ENCODE measurements around the gene CASP9.
"Not testable (repeated sequence)": the region's sequence is repeated elsewhere in the genome, so short reads cannot be mapped to it uniquely, and the experiment has no call there.

CASP9 gene

DNA sequence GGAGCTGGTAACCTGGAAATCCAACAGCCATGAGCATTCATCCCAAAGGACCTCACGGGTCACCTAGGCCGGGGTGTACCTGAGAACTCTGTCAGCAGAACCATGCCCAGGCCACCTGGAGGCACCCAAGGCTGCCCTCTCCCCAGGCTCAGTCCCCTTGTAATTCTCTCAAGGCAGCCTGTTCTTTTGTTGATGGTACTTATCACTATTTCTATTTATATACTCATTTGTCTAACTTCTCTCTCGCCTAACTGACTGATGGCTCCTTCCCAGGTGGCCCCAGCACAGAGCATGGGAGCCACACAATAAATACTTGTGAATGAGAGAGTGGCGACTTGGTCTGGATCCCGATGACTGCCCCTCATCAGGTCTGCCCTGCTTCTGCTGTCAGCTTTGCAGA, 16.7 kb downstream of the CASP9 start:
- intact Hi-C loops (cut with DNase I): no loop called here
- peak in 1 of 42 donors; percentile 7 for DNase-seq

DNA sequence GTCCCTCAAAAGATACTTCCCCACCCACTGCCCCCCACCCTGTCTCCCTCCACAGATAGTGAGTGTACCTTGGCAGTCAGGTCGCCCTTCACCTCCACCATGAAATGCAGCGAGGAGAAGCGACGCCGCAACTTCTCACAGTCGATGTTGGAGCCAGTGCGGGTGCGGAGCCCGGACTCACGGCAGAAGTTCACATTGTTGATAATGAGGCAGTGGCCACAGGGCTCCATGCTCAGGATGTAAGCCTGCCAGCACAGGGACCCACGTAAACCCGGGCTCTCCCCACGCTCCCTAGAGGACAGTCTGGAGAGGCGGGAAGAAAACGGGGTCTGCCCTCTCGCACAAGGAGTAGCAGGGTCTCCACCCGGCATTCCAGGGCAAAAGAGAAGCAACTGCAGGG, 17.2 kb downstream of the CASP9 start:
- intact Hi-C loops (cut with DNase I): no loop called here

DNA sequence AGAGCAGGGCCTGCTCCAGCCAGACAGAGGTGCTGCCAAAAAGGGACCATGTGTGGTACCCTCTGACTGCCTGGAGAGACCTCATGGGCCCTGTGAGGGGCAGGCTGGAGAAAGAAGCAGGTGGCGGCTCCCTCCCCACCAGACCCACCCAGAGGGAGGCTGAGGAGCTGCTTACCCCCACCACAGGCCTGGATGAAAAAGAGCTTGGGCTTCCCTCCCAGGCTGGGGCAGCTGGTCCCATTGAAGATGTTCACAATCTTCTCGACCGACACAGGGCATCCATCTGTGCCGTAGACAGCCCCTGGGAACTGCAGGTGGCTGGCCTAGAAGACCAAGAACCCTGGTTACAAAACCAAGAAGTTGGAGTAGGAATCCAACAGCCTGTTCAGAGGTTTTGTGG, 19.6 kb downstream of the CASP9 start:
- intact Hi-C loops (cut with DNase I): no loop called here
- no peak for DNase-seq

More for the DNA sequence above, 17.2 kb downstream of the CASP9 start:
- no peak for DNase-seq

DNA sequence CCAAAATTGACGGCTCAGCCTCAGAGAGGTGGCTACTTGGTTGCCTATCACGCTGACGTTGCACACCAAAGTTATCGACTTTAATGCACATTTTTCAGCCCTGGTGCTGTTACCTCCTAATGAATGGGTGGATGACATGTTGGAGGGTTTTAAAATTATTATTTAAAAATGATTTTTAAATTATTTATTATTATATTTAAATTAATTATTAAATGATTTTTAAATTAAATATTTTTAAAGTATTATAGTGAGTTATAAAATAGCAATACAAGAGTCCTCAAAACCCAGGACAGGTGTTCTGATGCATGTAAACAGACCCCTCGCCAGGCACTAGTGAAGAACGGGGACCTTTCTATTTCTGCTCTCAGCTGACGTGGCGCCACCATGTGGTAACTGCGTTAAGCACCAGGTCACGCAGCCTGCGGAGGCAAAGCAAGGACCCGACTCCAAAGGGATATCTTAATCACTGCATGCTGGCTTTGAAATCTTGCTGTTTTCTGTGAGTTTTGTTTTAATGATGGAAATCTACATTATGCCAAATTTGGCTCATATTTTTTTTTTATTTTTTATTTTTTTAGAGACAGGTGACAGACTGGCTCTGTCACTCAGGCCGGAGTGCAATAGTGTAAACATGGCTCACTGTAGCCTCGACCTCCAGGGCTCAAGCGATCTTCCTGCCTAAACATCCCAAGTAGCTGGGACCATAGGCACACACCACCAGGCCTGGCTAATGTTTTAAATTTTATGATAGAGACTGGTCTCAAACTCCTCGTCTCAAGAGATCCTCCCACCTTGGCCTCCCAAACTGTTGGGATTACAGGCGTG, 22.6 kb downstream of the CASP9 start:
- DNase-seq: peak in 40 of 42 donors; percentile 14 to 79 (median 50)
- intact Hi-C loops (cut with DNase I): no loop called here

DNA sequence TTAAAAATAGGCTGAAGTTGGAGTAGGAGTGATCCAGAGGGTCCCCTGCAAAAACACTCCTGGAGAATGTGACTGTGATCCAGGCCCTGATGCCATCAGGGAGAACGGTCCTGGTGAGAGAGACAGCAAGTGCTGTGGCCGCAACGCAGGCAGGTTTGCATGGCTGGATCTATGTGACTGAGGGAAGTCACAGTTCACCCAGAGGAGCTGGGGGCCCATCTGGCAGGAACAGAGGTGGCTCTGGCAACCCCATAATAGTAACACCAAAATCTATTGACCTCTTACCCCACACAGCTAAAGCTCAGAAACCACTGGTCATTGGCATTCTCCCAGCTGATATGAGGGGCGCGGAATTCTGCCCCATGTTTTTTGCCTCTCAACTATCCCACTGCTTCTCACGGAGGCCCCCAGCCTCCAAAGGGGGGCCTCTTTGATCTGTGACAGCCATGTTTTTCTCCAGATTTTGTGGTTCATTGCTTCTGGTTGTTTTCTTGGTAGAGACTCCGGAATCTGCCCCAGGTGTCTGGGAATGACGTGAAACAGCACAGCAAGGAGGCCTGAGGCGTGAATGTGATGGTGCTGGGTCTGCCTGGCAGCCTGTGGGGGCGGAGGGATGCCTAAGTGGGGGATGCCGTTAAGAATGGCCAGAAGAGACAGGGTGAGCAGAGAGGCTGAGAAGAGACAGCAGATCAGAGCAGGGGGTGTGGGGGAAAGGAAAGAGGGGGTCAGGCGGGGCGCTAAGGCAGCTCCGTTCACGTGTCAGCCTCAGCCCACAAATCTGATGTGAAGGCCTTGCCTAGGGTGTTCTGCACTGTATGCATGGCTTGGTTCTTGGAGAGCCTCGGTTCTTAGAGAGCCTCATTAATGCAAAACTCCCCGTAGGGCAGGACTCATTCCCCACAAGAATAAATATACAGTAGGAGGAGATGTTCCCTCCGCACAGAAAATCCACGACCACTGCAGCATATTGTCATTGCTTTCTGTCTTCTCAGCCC, 23.5 kb downstream of the CASP9 start:
- intact Hi-C loops (cut with DNase I): no loop called here
- no peak for DNase-seq

DNA sequence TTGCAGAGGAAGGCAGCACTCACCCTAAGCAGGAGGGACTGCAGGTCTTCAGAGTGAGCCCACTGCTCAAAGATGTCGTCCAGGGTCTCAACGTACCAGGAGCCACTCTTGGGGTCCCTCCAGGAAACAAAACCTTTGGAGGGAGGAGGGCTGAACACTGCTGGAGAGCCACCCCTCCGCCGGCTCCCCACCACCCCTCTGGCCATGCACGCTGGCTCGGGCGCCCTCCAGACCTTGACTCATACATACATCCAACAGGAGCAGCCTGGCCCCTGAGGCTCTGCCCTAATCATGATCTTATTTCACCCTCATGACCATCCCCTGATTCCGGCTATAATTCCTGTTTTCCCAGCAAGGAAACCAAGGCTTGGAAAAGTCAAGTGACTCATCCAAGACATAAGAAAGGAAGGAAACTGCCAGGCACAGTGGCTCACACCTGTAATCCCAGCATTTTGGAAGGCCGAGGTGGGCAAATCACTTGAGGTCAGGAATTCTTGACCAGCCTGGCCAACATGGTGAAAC, 30.1 kb downstream of the CASP9 start:
- no peak for DNase-seq

DNA sequence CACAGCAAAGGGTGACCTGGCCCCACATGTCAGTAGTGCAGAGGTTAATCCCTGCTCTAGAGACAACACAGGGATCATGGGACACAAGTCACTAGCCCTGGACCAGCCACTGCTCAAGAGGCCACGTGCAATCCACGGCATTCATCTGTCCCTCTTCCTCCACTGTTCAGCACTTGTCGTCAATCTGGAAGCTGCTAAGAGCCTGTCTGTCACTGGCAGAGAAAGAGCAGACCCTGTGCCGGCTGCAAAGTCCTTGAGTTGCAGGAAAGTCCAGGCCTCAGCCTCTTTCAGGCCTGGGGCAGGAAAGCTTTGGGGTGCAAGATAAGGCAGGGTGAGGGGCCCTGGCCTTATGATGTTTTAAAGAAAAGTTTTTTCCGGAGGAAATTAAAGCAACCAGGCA, 31.4 kb downstream of the CASP9 start:
- no peak for DNase-seq
- intact Hi-C loops (cut with DNase I): no loop called here

More for the DNA sequence above, 30.1 kb downstream of the CASP9 start:
- intact Hi-C loops (cut with DNase I): no loop called here

DNA sequence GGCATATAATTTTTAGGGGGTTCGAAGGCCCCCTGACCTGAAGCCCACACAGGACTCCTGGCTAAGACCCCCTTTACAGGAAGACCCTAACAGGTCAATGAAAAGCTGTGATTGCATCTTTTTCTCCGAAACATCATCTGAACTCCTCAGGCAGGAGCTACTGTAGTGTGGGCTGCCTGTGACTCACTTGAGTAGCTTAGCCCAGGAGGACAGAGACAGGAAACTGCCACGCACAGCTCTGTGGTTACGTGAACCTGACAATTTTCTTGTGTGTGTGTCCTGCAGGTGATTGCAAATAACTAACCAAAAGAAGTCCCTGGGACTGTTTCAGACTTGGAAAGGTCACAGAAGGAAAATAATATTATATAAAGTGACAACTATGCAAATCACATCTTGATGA, 33.0 kb downstream of the CASP9 start:
- DNase-seq: peak in 30 of 42 donors; percentile 3 to 75 (median 42)
- intact Hi-C loops (cut with DNase I): not testable (repeated sequence)

DNA sequence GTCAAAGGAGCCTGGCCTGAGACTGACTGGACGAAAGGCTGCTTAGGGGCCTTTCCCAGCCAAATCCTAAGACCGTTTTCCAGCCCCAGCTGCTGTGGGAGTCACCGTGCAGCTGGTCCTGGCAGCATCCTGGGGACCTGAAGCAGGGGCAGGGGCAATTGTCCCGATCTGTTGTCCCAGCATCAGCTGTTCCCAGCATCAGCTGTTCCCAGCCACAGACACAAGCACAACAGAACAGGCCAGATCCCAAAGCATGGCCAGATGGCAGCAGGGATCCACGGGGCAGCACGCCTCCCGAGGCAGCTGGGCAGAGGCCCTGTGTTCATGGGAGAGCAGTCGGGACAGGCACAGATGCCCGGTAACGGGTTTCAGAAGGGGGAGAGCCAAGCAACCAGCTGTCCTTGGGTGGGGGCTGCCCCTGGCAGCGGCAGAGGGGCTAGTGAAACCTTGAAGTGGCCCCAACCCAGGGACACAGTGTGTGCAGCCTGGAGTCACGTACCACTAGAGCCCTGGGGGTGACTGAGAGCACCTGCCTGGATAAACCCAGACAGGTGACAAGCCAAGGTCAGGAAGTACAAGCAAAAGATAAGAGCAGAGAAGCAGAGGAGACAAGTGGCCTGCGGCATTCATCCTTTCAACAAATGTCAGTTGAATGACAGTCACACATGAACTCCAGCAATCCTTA, 34.8 kb downstream of the CASP9 start:
- intact Hi-C loops (cut with DNase I): no loop called here
- DNase-seq: peak in 40 of 42 donors; percentile 9 to 80 (median 43)

DNA sequence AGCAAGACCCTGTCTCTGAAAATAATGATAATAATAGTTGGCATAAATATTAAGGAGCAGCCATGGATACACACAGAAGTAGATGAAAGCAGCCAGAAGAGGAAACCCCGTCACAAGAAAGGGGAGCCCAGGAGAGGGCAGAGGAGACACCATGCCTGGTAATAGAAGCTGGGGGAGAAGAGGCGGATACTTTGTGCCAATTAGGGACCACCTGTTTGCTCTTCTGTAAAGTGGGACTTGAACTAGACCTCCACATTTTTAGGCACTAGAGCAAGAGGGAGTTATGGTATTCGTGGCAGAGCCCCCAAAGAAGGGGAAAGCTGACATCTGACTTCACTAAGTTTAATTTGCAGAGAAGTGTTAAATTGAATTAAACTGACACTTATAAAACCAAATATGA, 35.6 kb downstream of the CASP9 start:
- DNase-seq: no peak
- intact Hi-C loops (cut with DNase I): no loop called here

DNA sequence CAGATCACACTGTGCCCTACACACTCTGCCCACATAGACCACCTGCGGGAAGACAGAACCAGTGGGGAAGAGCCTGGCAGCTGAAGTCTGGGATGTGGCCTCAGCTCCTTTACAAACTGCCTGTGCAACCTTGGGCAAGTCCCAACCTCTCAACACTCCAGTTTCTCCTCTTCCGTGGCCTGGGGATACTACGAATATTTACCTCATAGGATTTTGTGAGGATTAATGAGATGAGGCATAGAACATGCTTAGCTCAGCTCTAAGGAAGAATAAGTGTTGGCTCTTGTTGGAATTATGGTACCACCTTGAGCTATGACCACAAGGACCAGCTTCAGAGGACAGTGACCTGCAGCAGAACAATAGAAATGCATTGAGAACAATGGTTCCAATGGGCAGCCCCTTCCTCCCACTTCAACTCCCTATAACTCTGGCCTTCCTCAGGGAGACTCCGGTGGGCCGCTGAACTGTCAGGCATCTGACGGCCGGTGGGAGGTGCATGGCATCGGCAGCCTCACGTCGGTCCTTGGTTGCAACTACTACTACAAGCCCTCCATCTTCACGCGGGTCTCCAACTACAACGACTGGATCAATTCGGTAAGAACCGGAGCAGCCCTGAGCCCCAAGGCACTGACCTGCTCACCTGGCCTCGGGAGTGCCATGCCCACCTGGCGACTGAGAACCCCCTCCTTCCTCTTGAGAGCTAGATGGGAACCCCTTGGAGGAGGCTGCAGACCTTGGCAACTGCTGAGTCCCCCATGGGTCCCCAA, 37.0 kb downstream of the CASP9 start:
- intact Hi-C loops (cut with DNase I); DNase-seq: not testable (repeated sequence)

DNA sequence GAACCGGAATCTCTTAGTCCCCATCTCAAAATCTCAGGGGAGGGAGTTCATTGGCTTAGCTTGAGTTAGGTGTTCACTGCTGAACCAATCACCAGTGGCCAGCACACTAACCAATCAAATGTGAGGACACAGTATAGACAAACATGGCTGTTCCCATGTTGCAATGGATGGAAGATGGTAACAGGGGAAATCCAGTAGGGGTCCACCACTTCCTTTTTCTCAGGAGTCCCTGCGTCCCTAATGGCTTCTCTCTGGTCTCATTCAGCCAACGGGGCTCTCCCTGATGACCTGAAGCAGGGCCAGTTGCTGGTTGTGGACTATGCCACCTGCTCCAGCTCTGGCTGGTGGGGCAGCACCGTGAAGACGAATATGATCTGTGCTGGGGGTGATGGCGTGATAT, 38.4 kb downstream of the CASP9 start:
- intact Hi-C loops (cut with DNase I): no loop called here
- DNase-seq: no peak

DNA sequence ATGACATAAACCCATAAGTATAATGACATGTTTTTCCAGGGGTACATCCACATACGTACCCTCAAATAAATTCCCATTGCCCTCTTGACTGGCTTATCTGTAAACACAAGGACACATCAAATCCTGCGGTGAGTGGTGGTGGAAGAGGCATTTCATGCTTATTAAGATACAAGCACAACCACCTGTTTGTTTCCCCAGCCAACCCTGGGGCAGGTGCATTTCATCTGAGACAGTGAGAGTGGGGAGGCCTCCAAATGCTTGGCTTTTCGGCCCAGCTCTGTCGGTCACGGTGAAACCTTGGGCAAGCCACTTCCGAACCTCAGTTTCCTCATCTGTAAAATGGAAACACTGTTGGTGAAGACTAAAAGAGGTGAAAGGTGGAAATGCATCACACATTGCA, 39.6 kb downstream of the CASP9 start:
- intact Hi-C loops (cut with DNase I): not testable (repeated sequence)

DNA sequence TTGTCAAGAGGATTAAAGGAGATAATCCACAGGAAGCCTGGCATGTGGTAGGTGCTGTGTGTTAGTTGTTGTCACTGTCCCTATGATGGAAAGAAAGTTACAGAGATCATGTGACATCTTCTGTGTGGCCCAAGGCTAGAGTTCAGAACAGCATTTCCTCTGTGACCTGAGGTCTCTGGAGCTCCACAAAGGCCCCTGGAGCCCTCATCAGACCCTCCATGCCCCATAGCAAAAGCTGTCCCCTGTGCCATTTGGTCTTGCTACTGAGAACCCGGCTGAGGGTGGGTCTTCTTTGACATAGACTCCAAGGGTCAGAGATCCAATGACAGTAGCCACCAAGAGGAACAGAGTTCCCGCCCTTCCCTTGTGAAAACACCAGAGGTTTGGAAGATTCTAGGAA, 40.0 kb downstream of the CASP9 start:
- DNase-seq: no peak

More for the DNA sequence above, 39.6 kb downstream of the CASP9 start:
- DNase-seq: not testable (repeated sequence)

DNA sequence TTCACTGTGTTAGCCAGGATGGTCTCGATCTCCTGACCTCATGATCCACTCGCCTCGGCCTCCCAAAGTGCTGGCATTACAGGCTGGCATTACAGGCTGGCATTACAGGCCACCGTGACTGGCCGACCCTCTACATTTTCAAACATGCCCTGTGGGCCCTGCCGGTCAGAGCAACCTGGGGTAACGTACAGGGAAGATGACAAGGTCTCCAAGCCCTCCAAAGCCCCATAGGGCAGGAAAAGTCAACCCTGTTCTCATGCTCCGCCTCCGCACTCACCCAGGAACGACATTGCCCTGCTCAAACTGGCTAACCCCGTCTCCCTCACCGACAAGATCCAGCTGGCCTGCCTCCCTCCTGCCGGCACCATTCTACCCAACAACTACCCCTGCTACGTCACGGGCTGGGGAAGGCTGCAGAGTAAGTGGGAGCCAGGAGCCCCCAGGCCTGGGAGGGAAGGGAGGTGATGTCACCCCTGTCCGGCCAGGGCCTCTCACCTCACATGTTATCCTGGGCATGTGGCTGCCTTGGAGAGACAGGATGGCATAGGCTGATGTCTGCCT, 41.0 kb downstream of the CASP9 start:
- DNase-seq; intact Hi-C loops (cut with DNase I): not testable (repeated sequence)

More for the DNA sequence above, 40.0 kb downstream of the CASP9 start:
- intact Hi-C loops (cut with DNase I): no loop called here

DNA sequence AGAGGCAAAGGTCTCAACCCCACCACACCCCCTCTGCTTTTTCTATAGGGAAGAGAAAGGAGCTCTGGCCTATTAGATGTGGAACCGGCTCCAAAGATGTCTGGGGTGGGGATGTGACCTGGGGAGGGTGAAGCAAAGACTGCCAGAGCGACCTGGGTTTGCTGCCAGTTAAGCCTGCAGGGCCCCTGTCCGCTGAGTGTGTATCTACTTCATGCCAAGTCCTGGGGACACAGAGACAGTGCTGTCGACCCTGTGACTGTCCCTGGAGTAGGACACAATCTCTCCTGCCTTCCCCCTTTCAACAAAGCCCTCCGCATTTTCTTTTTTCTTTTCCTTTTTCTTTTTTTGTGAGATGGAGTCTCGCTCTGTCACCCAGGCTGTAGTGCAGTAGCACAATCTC, 41.6 kb downstream of the CASP9 start:
- DNase-seq; intact Hi-C loops (cut with DNase I): not testable (repeated sequence)

DNA sequence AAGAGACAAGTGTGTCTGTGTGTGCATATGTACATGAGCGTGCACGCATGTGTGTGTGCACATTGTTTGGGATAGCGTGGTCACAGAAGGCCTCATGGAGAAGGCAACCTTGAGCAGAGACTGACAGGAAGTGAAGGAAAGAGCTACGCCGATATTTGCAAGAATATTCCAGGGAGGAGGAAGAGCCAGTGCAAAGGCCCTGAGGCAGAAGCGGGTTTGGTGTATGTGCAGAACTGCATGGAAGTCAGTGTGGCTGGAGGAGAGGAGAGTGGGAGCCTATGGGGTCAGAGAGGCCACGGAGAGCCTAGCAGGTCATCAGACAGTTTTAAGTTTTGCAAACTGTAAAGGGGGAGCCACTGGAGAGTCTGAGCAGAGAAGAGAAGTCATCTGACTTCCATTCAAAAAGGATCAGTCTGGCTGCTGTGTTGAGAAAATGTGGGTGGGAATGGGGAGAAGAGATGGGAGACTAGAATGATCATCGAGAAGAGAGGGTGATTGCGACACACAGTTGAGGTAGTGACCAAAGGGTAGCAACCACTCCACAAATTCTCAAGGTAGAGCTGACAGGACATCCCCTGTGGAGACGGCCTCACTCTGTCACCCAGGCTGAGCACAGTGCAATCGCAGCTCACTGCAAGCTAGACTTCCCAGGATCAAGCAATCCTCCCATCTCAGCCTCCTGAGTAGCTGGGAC, 44.2 kb downstream of the CASP9 start:
- DNase-seq: no peak
- intact Hi-C loops (cut with DNase I): no loop called here
